Measurements from ENCODE around the gene DMRT1. TPM values are rescaled to one million over a fixed set of nuclear protein-coding genes. Genes with fewer than 3 reads are reported as not detected.

Gene DMRT1
- total and polyA plus RNA-seq, 9 of the 15 experiments (the other 6 are each of a cell fraction or from before 2014, with no cell fraction given): not detected

- no peak for FAIRE-seq
- no peak for TF ChIP-seq KDM2B (CRISPR knock-in tag; IDR thresholded peaks at IDR 0.05)
- peak; percentile 81 for TF ChIP-seq PKNOX1 (IDR thresholded peaks at IDR 0.05)
- TF ChIP-seq MXD1 (CRISPR knock-in tag; IDR thresholded peaks at IDR 0.05; ENCODE audit: borderline replicate concordance, poor library complexity, severe bottlenecking): no peak
- peak; percentile 47 for TF ChIP-seq EGR1 (conservative IDR thresholded peaks at IDR 0.05)
- TF ChIP-seq E4F1 (CRISPR knock-in tag; IDR thresholded peaks at IDR 0.05; ENCODE audit: borderline replicate concordance): no peak
- peak; percentile 41; the same call in 1 of the 2 replicates for TF ChIP-seq NR2C1 (IDR thresholded peaks at IDR 0.05)
- 0 out of 2 replicates have a peak, but pooled peaks have one; percentile 37 for TF ChIP-seq NR2C1 (tag; IDR thresholded peaks at IDR 0.05)
- TF ChIP-seq NR2C2 (CRISPR knock-in tag; IDR thresholded peaks at IDR 0.05): no peak
- TF ChIP-seq NR2C2 (tag; IDR thresholded peaks at IDR 0.05): 0 out of 2 replicates have a peak, but pooled peaks have one; percentile 15
- TF ChIP-seq, protein P1, sequence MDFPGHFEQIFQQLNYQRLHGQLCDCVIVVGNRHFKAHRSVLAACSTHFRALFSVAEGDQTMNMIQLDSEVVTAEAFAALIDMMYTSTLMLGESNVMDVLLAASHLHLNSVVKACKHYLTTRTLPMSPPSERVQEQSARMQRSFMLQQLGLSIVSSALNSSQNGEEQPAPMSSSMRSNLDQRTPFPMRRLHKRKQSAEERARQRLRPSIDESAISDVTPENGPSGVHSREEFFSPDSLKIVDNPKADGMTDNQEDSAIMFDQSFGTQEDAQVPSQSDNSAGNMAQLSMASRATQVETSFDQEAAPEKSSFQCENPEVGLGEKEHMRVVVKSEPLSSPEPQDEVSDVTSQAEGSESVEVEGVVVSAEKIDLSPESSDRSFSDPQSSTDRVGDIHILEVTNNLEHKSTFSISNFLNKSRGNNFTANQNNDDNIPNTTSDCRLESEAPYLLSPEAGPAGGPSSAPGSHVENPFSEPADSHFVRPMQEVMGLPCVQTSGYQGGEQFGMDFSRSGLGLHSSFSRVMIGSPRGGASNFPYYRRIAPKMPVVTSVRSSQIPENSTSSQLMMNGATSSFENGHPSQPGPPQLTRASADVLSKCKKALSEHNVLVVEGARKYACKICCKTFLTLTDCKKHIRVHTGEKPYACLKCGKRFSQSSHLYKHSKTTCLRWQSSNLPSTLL (IDR thresholded peaks at IDR 0.05): no peak
- TF ChIP-seq USF2 (CRISPR knock-in tag; IDR thresholded peaks at IDR 0.05): peak; percentile 50
- WGBS (ENCODE audit: insufficient coverage, low coverage, missing lambda C conversion rate): 5% methylated on average over 16 of the region's 26 CpGs
- H3K27ac ChIP-seq (ENCODE audit: extremely low read depth, low read depth, low read length): no peak overlapping the region
- intact Hi-C loops (cut with micrococcal nuclease): no loop called here
- H3K4me1 ChIP-seq (replicated peaks in 1 of 2; ENCODE audit: control insufficient read depth in 2 of 2, insufficient read depth in 2 of 2, low read length in 2 of 2): no peaks in the 10 kb centered on the region
- ChIA-PET CTCF (ENCODE audit: low intra/inter-chr PET ratio) (no interaction called here), POLR2A (no interaction called here)
- H4K20me1 ChIP-seq (replicated peaks; ENCODE audit: control insufficient read depth, insufficient read depth, low read length): no peaks in the 10 kb centered on the region
- no peak overlapping the region for H3K4me2 ChIP-seq (ENCODE audit: insufficient read depth, low read length)
- no peaks in the 10 kb centered on the region for H3K27me3 ChIP-seq (ENCODE audit: control insufficient read depth in 2 of 2, insufficient read depth in 2 of 2, low read length in 2 of 2)
- no peak overlapping the region for H3K4me3 ChIP-seq
- H3K36me3 ChIP-seq (ENCODE audit: control insufficient read depth, insufficient read depth, low read length): no peaks in the 10 kb centered on the region
- no TSS peak for BruUV-seq (replicated peaks)
- H3K9me1 ChIP-seq (ENCODE audit: control insufficient read depth, insufficient read depth, low read length): no peaks in the 10 kb centered on the region
- no peak overlapping the region for H3K9ac ChIP-seq (ENCODE audit: insufficient read depth in 1 of 2, low read depth in 2 of 2, low read length in 2 of 2)
- H3K9me3 ChIP-seq (replicated peaks; ENCODE audit: control insufficient read depth, insufficient read depth, low read depth, low read length): no peaks in the 10 kb centered on the region
- in situ Hi-C loops (cut with MboI): no loop called here
- ATAC-seq: no peak
- no peak overlapping the region for H2AFZ ChIP-seq (ENCODE audit: low read depth, low read length)
- peak; percentile 6 to 15 (median 10) for DNase-seq (ENCODE audit: extremely low read depth in 1 of 4, low spot score in 3 of 4)
- H3K79me2 ChIP-seq (ENCODE audit: control insufficient read depth, insufficient read depth, low read length): no peaks in the 10 kb centered on the region
Observed at GRCh38 chr9:826500-827280, 14.8 kb upstream of the DMRT1 start.

Data from K562 (cell line).